NCI-H2196 treated with DMSO at 0.1 percent for 48 hours (cell line): Measurements from ENCODE around the gene MCF2L.
"Not testable (repeated sequence)": the region's sequence is repeated elsewhere in the genome, so short reads cannot be mapped to it uniquely, and the experiment has no call there.

Experiments used
- DNase-seq: peaks from one replicate; lab custom pipeline; 2025; ENCODE audit not compliant: unreplicated experiment; lab: John Stamatoyannopoulos, UW

The MCF2L gene

GRCh38 chr13:112968910-112969691 lies at the start of gene MCF2L:
Gene MCF2L (plus strand): TSS chr13:112969214. CDS start chr13:112969380, 166 bp downstream.
- peak; percentile 6 for DNase-seq

GRCh38 chr13:112923962-112924361 lies 45.1 kb upstream of the MCF2L start:
- DNase-seq: no peak

GRCh38 chr13:112924365-112924764 lies 44.6 kb upstream of the MCF2L start:
- no peak for DNase-seq

- DNase-seq: no peak
These were observed 43.0 kb upstream of the MCF2L start for GRCh38 chr13:112926003-112926402.

- DNase-seq: no peak
These were observed 42.0 kb upstream of the MCF2L start for GRCh38 chr13:112926993-112927392.

GRCh38 chr13:112928020-112928971 lies 40.7 kb upstream of the MCF2L start:
- DNase-seq: no peak

GRCh38 chr13:112928972-112929782 lies 39.8 kb upstream of the MCF2L start:
- no peak for DNase-seq

- no peak for DNase-seq
These were observed 39.3 kb upstream of the MCF2L start for GRCh38 chr13:112929783-112930055.

GRCh38 chr13:112930192-112930591 lies 38.8 kb upstream of the MCF2L start:
- DNase-seq: no peak

GRCh38 chr13:112931028-112931934 lies 37.7 kb upstream of the MCF2L start:
- DNase-seq: peak; percentile 42

- DNase-seq: no peak
These were observed 36.0 kb upstream of the MCF2L start for GRCh38 chr13:112932971-112933370.

- DNase-seq: no peak
These were observed 35.4 kb upstream of the MCF2L start for GRCh38 chr13:112933649-112934048.

- no peak for DNase-seq
These were observed 34.9 kb upstream of the MCF2L start for GRCh38 chr13:112934078-112934477.

GRCh38 chr13:112938680-112939079 lies 30.3 kb upstream of the MCF2L start:
- no peak for DNase-seq

GRCh38 chr13:112940236-112940635 lies 28.8 kb upstream of the MCF2L start:
- DNase-seq: no peak

- DNase-seq: no peak
These were observed 27.7 kb upstream of the MCF2L start for GRCh38 chr13:112941349-112941748.

- not testable (repeated sequence) for DNase-seq
These were observed 27.2 kb upstream of the MCF2L start for GRCh38 chr13:112941765-112942164.

GRCh38 chr13:112942689-112943308 lies 26.2 kb upstream of the MCF2L start:
- peak; percentile 73 for DNase-seq

- no peak for DNase-seq
These were observed 25.5 kb upstream of the MCF2L start for GRCh38 chr13:112943309-112944125.
